ENCODE measurements around the gene AP2M1. TPM values are rescaled to one million over a fixed set of nuclear protein-coding genes. Genes with fewer than 3 reads are reported as not detected.

Gene AP2M1
- total and polyA plus RNA-seq, 10 of the 15 experiments (the other 5 are each of a cell fraction or from before 2014, with no cell fraction given): 65.6 to 356 (median 161) TPM

- ChIA-PET RAD21 (ENCODE audit: unreplicated experiment) (no interaction called here), CTCF (no interaction called here), SMC1A (ENCODE audit: uncharacterized antibody, unreplicated experiment) (no interaction called here), POLR2A (no interaction called here)
- 95% methylated on average over 8 of the region's 10 CpGs for WGBS (ENCODE audit: insufficient coverage, insufficient replicate concordance, low lambda C conversion rate, missing lambda C conversion rate)
- no peak for ATAC-seq
- Histone ChIP-seq H2AFZ (ENCODE audit: control insufficient read depth, low read depth, low read length) (no peak overlapping the region), H3K4me1 (ENCODE audit: control insufficient read depth, insufficient read depth, low read length) (peaks cover 4% of the 10 kb centered on the region; the same call in 1 of the 2 replicates), H3K27me3 (replicated peaks in 1 of 2; ENCODE audit: control insufficient read depth in 2 of 2, insufficient read depth in 2 of 2, low read length in 1 of 2) (no peaks in the 10 kb centered on the region), H3K4me2 (ENCODE audit: control insufficient read depth, insufficient read depth) (no peak overlapping the region), H4K20me1 (ENCODE audit: control insufficient read depth, insufficient read depth) (no peaks in the 10 kb centered on the region), H3K9ac (ENCODE audit: control insufficient read depth, insufficient read depth, low read length) (no peak overlapping the region), H3K27ac (ENCODE audit: control insufficient read depth, insufficient read depth) (no peak overlapping the region), H3K4me3 (no peak overlapping the region), H3K79me2 (ENCODE audit: control insufficient read depth, insufficient read depth, low read length) (peaks cover 27% of the 10 kb centered on the region), H3K36me3 (ENCODE audit: control insufficient read depth in 2 of 2, insufficient read depth in 2 of 2, low read length in 1 of 2) (peaks cover 24 to 34% of the 10 kb centered on the region in 2 experiments), H3K9me3 (replicated peaks; ENCODE audit: control insufficient read depth, insufficient read depth, low read length) (no peaks in the 10 kb centered on the region)
- no TSS peak for BruUV-seq (replicated peaks)
- in situ Hi-C loops (cut with MboI) (no loop called here), intact Hi-C loops (cut with micrococcal nuclease; ENCODE audit: unreplicated experiment) (no loop called here)
- DNase-seq (ENCODE audit: low read depth, low spot score): no peak
- no peak for FAIRE-seq
- TF ChIP-seq SUZ12 (IDR thresholded peaks at IDR 0.05; ENCODE audit: unreplicated experiment) (no peak), SUPT20H (IDR thresholded peaks at IDR 0.05; ENCODE audit: borderline replicate concordance, control insufficient read depth, low read depth, low read length) (no peak), SKIL (IDR thresholded peaks at IDR 0.05; ENCODE audit: low read depth, poor library complexity, severe bottlenecking) (no peak), MTA3 (IDR thresholded peaks at IDR 0.05; ENCODE audit: borderline replicate concordance, low read length) (no peak), HDGF (IDR thresholded peaks at IDR 0.05) (no peak), STAT3 (IDR thresholded peaks at IDR 0.05; ENCODE audit: low read depth, low read length) (no peak), ESRRA (IDR thresholded peaks at IDR 0.05; ENCODE audit: low read length) (no peak), MYB (IDR thresholded peaks at IDR 0.05; ENCODE audit: borderline replicate concordance, low read depth, low read length) (no peak), SPI1 (IDR thresholded peaks at IDR 0.05; ENCODE audit: borderline replicate concordance, insufficient read depth, low read depth, low read length) (no peak), PML (IDR thresholded peaks at IDR 0.05; ENCODE audit: low read length) (no peak), NFIC (IDR thresholded peaks at IDR 0.05; ENCODE audit: low read depth, low read length) (no peak)
- TF ChIP-seq, protein P1, sequence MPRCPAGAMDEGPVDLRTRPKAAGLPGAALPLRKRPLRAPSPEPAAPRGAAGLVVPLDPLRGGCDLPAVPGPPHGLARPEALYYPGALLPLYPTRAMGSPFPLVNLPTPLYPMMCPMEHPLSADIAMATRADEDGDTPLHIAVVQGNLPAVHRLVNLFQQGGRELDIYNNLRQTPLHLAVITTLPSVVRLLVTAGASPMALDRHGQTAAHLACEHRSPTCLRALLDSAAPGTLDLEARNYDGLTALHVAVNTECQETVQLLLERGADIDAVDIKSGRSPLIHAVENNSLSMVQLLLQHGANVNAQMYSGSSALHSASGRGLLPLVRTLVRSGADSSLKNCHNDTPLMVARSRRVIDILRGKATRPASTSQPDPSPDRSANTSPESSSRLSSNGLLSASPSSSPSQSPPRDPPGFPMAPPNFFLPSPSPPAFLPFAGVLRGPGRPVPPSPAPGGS (IDR thresholded peaks at IDR 0.05; ENCODE audit: borderline replicate concordance, insufficient read depth, low read depth, low read length, poor library complexity, severe bottlenecking): no peak
- TF ChIP-seq, protein P2, sequence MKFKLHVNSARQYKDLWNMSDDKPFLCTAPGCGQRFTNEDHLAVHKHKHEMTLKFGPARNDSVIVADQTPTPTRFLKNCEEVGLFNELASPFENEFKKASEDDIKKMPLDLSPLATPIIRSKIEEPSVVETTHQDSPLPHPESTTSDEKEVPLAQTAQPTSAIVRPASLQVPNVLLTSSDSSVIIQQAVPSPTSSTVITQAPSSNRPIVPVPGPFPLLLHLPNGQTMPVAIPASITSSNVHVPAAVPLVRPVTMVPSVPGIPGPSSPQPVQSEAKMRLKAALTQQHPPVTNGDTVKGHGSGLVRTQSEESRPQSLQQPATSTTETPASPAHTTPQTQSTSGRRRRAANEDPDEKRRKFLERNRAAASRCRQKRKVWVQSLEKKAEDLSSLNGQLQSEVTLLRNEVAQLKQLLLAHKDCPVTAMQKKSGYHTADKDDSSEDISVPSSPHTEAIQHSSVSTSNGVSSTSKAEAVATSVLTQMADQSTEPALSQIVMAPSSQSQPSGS (IDR thresholded peaks at IDR 0.05; ENCODE audit: low read length): no peak
- TF ChIP-seq, protein P3, sequence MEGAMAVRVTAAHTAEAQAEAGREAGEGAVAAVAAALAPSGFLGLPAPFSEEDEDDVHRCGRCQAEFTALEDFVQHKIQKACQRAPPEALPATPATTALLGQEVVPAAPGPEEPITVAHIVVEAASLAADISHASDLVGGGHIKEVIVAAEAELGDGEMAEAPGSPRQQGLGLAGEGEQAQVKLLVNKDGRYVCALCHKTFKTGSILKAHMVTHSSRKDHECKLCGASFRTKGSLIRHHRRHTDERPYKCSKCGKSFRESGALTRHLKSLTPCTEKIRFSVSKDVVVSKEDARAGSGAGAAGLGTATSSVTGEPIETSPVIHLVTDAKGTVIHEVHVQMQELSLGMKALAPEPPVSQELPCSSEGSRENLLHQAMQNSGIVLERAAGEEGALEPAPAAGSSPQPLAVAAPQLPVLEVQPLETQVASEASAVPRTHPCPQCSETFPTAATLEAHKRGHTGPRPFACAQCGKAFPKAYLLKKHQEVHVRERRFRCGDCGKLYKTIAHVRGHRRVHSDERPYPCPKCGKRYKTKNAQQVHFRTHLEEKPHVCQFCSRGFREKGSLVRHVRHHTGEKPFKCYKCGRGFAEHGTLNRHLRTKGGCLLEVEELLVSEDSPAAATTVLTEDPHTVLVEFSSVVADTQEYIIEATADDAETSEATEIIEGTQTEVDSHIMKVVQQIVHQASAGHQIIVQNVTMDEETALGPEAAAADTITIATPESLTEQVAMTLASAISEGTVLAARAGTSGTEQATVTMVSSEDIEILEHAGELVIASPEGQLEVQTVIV (IDR thresholded peaks at IDR 0.05; ENCODE audit: borderline replicate concordance, partially characterized antibody): no peak
- TF ChIP-seq, protein P4, sequence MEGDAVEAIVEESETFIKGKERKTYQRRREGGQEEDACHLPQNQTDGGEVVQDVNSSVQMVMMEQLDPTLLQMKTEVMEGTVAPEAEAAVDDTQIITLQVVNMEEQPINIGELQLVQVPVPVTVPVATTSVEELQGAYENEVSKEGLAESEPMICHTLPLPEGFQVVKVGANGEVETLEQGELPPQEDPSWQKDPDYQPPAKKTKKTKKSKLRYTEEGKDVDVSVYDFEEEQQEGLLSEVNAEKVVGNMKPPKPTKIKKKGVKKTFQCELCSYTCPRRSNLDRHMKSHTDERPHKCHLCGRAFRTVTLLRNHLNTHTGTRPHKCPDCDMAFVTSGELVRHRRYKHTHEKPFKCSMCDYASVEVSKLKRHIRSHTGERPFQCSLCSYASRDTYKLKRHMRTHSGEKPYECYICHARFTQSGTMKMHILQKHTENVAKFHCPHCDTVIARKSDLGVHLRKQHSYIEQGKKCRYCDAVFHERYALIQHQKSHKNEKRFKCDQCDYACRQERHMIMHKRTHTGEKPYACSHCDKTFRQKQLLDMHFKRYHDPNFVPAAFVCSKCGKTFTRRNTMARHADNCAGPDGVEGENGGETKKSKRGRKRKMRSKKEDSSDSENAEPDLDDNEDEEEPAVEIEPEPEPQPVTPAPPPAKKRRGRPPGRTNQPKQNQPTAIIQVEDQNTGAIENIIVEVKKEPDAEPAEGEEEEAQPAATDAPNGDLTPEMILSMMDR (IDR thresholded peaks at IDR 0.05 in 2 of 3, conservative IDR thresholded peaks at IDR 0.05 in 1 of 3; ENCODE audit: control insufficient read depth in 2 of 3, extremely low read depth in 1 of 3, insufficient read depth in 1 of 3, low read depth in 3 of 3, low read length in 3 of 3): no peak
These were observed 34.2 kb upstream of the AP2M1 start for GRCh38 chr3:184140436-184140835.

Measured in GM12878 (cell line).